Measurements from ENCODE around the gene DNAAF2.

Gene DNAAF2

DNA sequence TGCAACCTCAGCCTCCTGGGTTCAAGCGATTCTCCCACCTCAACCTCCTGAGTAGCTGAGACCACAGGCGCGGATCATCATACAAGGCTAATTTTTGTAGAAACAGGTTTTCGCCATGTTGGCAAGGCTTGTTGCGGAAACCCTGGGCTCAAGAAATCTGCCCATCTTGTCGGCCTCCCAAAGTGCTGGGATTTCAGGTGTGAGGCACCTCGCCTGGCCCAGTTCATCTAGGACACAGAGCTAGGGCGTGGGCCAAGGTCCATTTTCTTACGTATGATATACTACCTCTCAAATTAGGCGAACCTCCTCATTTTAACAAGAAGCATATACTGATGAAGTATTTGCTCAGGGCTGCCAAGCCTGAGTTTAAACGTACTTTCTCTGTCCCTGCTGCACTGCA, 51.0 kb downstream of the DNAAF2 start:
- Histone ChIP-seq H3K9me3 (ENCODE audit: insufficient read depth, low read depth, low read length) (no peaks in the 10 kb centered on the region), H3K14ac (ENCODE audit: low read length) (no peak overlapping the region), H3K23ac (ENCODE audit: low read length) (no peak overlapping the region), H3K18ac (ENCODE audit: low read length) (no peak overlapping the region), H3K4me1 (ENCODE audit: control insufficient read depth in 1 of 2, insufficient read depth in 2 of 2, low read length in 2 of 2) (peaks cover 0 to 7% of the 10 kb centered on the region in 2 experiments), H3K36me3 (ENCODE audit: control insufficient read depth in 1 of 2, insufficient read depth in 2 of 2, low read length in 2 of 2) (peaks cover 14 to 17% of the 10 kb centered on the region in 2 experiments), H3K27ac (ENCODE audit: low read depth, low read length) (no peak overlapping the region), H2BK5ac (ENCODE audit: low read depth, low read length, poor library complexity) (no peak overlapping the region), H3K4me3 (ENCODE audit: low read depth, low read length) (peak overlapping the region; percentile 51), H4K8ac (ENCODE audit: low read depth, low read length) (no peak overlapping the region), H3K9ac (ENCODE audit: low read length) (peak overlapping the region; percentile 70), H4K12ac (ENCODE audit: low read depth, low read length) (no peak overlapping the region), H2AK5ac (ENCODE audit: low read length) (no peak overlapping the region), H3K79me2 (ENCODE audit: control insufficient read depth, insufficient read depth, low read length, poor library complexity) (peaks cover 16% of the 10 kb centered on the region), H4K91ac (ENCODE audit: low read depth, low read length) (no peak overlapping the region), H2AFZ (ENCODE audit: insufficient read depth, low read length, poor library complexity) (no peak overlapping the region), H3K4me2 (ENCODE audit: low read length) (peak overlapping the region; percentile 60), H3K27me3 (ENCODE audit: insufficient read depth, low read length) (no peaks in the 10 kb centered on the region), H3K79me1 (ENCODE audit: low read length) (peaks cover 7% of the 10 kb centered on the region), H2BK120ac (ENCODE audit: insufficient read depth, low read length, poor library complexity) (no peak overlapping the region), H2BK12ac (ENCODE audit: low read length) (no peak overlapping the region), H3K4ac (ENCODE audit: low read depth, low read length) (peak overlapping the region; percentile 37)
- no peak for DNase-seq
- no CpG with 5 or more reads among the region's 11 CpGs for WGBS (ENCODE audit: extremely low coverage, insufficient coverage, insufficient read length)

DNA sequence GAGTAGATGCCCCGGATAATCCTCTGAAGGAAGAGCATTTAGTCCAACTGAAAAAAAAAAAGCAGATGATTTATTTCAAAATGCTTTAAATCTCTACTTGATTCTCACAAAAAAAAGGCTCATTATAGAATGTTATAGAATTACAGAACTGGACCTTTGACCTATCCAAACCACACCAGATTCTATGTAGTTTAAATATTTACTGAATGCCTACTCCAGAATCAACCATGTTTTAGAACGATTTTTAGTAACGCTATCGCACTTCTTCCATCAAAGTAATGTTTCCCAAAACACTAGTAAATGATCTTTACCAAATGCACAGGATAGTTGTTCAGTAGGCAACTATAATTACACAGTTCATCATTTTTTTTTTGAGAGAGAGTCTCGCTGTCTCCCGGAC, 51.4 kb downstream of the DNAAF2 start:
- no peaks in the 10 kb centered on the region for H3K9me3 ChIP-seq (ENCODE audit: insufficient read depth, low read depth, low read length)
- H2AK5ac ChIP-seq (ENCODE audit: low read length): no peak overlapping the region
- no peak overlapping the region for H3K14ac ChIP-seq (ENCODE audit: low read length)
- H2BK12ac ChIP-seq (ENCODE audit: low read length): no peak overlapping the region
- no peak overlapping the region for H3K4me3 ChIP-seq (ENCODE audit: low read depth, low read length)
- no peak overlapping the region for H4K91ac ChIP-seq (ENCODE audit: low read depth, low read length)
- H3K18ac ChIP-seq (ENCODE audit: low read length): no peak overlapping the region
- H2AFZ ChIP-seq (ENCODE audit: insufficient read depth, low read length, poor library complexity): no peak overlapping the region
- H3K4me2 ChIP-seq (ENCODE audit: low read length): no peak overlapping the region
- H3K9ac ChIP-seq (ENCODE audit: low read length): no peak overlapping the region
- H4K12ac ChIP-seq (ENCODE audit: low read depth, low read length): no peak overlapping the region
- no peak overlapping the region for H2BK120ac ChIP-seq (ENCODE audit: insufficient read depth, low read length, poor library complexity)
- no peak for DNase-seq
- H3K36me3 ChIP-seq (ENCODE audit: control insufficient read depth in 1 of 2, insufficient read depth in 2 of 2, low read length in 2 of 2): peaks cover 14 to 17% of the 10 kb centered on the region in 2 experiments
- H3K79me1 ChIP-seq (ENCODE audit: low read length): peaks cover 7% of the 10 kb centered on the region
- no peak overlapping the region for H3K27ac ChIP-seq (ENCODE audit: low read depth, low read length)
- no CpG with 5 or more reads among the region's 6 CpGs for WGBS (ENCODE audit: extremely low coverage, insufficient coverage, insufficient read length)
- H3K27me3 ChIP-seq (ENCODE audit: insufficient read depth, low read length): no peaks in the 10 kb centered on the region
- no peak overlapping the region for H3K23ac ChIP-seq (ENCODE audit: low read length)
- H3K4ac ChIP-seq (ENCODE audit: low read depth, low read length): peak overlapping the region; percentile 37
- peaks cover 16% of the 10 kb centered on the region for H3K79me2 ChIP-seq (ENCODE audit: control insufficient read depth, insufficient read depth, low read length, poor library complexity)
- H4K8ac ChIP-seq (ENCODE audit: low read depth, low read length): no peak overlapping the region
- H3K4me1 ChIP-seq (ENCODE audit: control insufficient read depth in 1 of 2, insufficient read depth in 2 of 2, low read length in 2 of 2): peaks cover 0 to 7% of the 10 kb centered on the region in 2 experiments
- no peak overlapping the region for H2BK5ac ChIP-seq (ENCODE audit: low read depth, low read length, poor library complexity)

DNA sequence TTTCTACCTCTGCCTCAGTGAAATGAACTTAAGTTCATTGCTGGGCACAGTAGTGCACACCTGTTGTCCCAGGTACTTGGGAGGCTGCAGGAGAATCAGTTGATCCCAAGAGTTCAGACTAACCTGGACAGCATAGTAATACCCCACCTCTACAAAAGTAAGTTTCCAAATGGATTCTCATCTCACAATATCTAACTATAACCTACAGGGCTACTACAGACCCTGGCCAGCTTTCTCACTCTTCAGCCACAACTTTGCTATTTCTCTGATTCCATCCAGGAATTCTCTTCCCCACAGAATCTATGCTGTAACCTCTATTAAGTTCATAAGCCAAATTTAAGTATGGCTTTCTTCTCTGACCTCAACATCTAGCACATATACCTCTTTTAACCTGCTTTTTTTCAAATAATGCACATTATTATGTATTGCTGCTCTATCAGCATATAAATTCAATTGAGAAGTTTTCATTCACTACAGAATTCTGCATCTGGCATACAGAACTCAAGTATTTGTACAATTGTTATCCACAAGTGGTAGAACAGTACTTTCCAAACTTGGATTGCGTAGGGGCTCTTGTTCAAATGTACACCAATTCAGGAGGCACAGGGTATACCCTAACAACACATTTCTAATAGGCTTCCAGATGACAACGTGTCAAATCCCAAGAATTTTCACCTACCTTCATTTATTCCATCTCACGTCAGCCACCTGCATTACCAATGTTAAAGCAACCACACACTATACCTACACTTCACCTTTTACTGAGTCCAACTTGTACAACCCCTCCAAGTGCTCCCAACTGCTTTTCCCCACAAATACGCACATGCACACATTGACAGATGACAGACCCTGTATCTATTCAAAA, 52.7 kb downstream of the DNAAF2 start:
- Histone ChIP-seq H2AFZ (ENCODE audit: insufficient read depth, low read length, poor library complexity) (no peak overlapping the region), H3K79me2 (ENCODE audit: control insufficient read depth, insufficient read depth, low read length, poor library complexity) (peaks cover 16% of the 10 kb centered on the region), H4K8ac (ENCODE audit: low read depth, low read length) (no peak overlapping the region), H3K4me3 (ENCODE audit: low read depth, low read length) (no peak overlapping the region), H4K12ac (ENCODE audit: low read depth, low read length) (no peak overlapping the region), H3K23ac (ENCODE audit: low read length) (no peak overlapping the region), H3K79me1 (ENCODE audit: low read length) (peaks cover 7% of the 10 kb centered on the region), H2BK5ac (ENCODE audit: low read depth, low read length, poor library complexity) (no peak overlapping the region), H2BK12ac (ENCODE audit: low read length) (no peak overlapping the region), H2AK5ac (ENCODE audit: low read length) (no peak overlapping the region), H3K4me1 (ENCODE audit: control insufficient read depth in 1 of 2, insufficient read depth in 2 of 2, low read length in 2 of 2) (peaks cover 0 to 7% of the 10 kb centered on the region in 2 experiments), H2BK120ac (ENCODE audit: insufficient read depth, low read length, poor library complexity) (no peak overlapping the region), H3K27me3 (ENCODE audit: insufficient read depth, low read length) (no peaks in the 10 kb centered on the region), H3K36me3 (ENCODE audit: control insufficient read depth in 1 of 2, insufficient read depth in 2 of 2, low read length in 2 of 2) (peaks cover 16 to 21% of the 10 kb centered on the region in 2 experiments), H3K27ac (ENCODE audit: low read depth, low read length) (no peak overlapping the region), H4K91ac (ENCODE audit: low read depth, low read length) (no peak overlapping the region), H3K4me2 (ENCODE audit: low read length) (no peak overlapping the region), H3K18ac (ENCODE audit: low read length) (no peak overlapping the region), H3K9me3 (ENCODE audit: insufficient read depth, low read depth, low read length) (no peaks in the 10 kb centered on the region), H3K14ac (ENCODE audit: low read length) (no peak overlapping the region), H3K9ac (ENCODE audit: low read length) (no peak overlapping the region), H3K4ac (ENCODE audit: low read depth, low read length) (no peak overlapping the region)
- DNase-seq: no peak
- no CpG with 5 or more reads among the region's 4 CpGs for WGBS (ENCODE audit: extremely low coverage, insufficient coverage, insufficient read length)

DNA sequence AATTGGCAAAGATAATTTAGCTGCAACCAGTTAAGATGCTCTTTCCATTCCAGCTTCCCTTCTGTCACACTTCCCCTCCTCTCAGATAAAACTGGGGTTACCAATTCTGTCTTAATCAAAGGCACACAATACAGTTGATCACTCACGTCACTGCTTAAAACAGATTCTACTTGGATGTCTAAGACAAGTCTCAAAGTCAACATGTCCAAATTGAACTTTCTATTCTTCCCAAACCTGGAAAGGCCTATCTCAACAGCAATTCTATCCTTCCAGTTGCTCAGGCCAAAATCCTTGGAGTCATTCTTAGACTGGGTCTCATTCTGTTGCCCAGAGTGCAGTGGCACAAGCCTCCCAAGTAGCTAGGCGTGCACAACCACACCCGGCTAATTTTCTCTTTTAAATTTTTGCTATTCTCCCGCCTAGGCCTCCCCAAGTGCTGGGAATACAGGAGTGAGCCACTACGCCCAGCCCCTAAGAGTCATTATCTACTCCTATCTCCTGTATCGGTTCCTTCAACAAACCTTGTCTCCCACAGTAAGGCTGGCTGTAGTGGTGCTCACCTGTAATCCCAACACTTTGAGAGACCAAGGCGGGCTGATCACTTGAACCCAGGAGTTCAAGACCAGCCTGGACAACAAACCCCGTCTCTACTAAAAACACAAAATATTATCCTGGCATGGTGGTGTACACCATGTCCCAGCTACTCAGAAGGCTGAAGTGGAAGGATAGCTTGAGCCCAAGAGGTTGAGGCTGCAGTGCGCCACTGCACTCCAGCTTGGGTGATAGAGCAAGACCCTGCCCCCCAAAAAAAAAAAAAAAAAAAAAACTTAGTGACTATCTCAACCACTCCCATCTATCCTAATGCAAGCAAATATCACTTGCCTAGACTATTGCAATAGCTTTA, 53.6 kb downstream of the DNAAF2 start:
- H3K18ac ChIP-seq (ENCODE audit: low read length): no peak overlapping the region
- H3K4me1 ChIP-seq (ENCODE audit: control insufficient read depth in 1 of 2, insufficient read depth in 2 of 2, low read length in 2 of 2): peaks cover 0 to 7% of the 10 kb centered on the region in 2 experiments
- no peak for DNase-seq
- no peak overlapping the region for H2BK120ac ChIP-seq (ENCODE audit: insufficient read depth, low read length, poor library complexity)
- no peak overlapping the region for H4K8ac ChIP-seq (ENCODE audit: low read depth, low read length)
- no peak overlapping the region for H2BK12ac ChIP-seq (ENCODE audit: low read length)
- no peak overlapping the region for H3K9ac ChIP-seq (ENCODE audit: low read length)
- H3K79me2 ChIP-seq (ENCODE audit: control insufficient read depth, insufficient read depth, low read length, poor library complexity): peaks cover 16% of the 10 kb centered on the region
- no peak overlapping the region for H3K27ac ChIP-seq (ENCODE audit: low read depth, low read length)
- no peak overlapping the region for H3K14ac ChIP-seq (ENCODE audit: low read length)
- no peak overlapping the region for H3K4me2 ChIP-seq (ENCODE audit: low read length)
- H2BK5ac ChIP-seq (ENCODE audit: low read depth, low read length, poor library complexity): no peak overlapping the region
- H4K12ac ChIP-seq (ENCODE audit: low read depth, low read length): no peak overlapping the region
- H3K27me3 ChIP-seq (ENCODE audit: insufficient read depth, low read length): no peaks in the 10 kb centered on the region
- no peak overlapping the region for H4K91ac ChIP-seq (ENCODE audit: low read depth, low read length)
- no CpG with 5 or more reads among the region's 9 CpGs for WGBS (ENCODE audit: extremely low coverage, insufficient coverage, insufficient read length)
- H3K79me1 ChIP-seq (ENCODE audit: low read length): peaks cover 7% of the 10 kb centered on the region
- H3K23ac ChIP-seq (ENCODE audit: low read length): no peak overlapping the region
- H3K9me3 ChIP-seq (ENCODE audit: insufficient read depth, low read depth, low read length): no peaks in the 10 kb centered on the region
- H3K36me3 ChIP-seq (ENCODE audit: control insufficient read depth in 1 of 2, insufficient read depth in 2 of 2, low read length in 2 of 2): peaks cover 19 to 28% of the 10 kb centered on the region in 2 experiments
- H2AK5ac ChIP-seq (ENCODE audit: low read length): no peak overlapping the region
- H3K4me3 ChIP-seq (ENCODE audit: low read depth, low read length): no peak overlapping the region
- no peak overlapping the region for H2AFZ ChIP-seq (ENCODE audit: insufficient read depth, low read length, poor library complexity)
- no peak overlapping the region for H3K4ac ChIP-seq (ENCODE audit: low read depth, low read length)
